Mucosa of gallbladder (tissue), 1 donor: ENCODE measurements around the gene SMC4. TPM values are rescaled to one million over a fixed set of nuclear protein-coding genes. Genes with fewer than 3 reads are reported as not detected.

ENCODE experiments used
- DNase-seq: peaks from one replicate; pipeline ENCODE4 v3.0.0-alpha.2; 2020; ENCODE audit warnings: low spot score
- total RNA-seq: library from RNA; stranded (reverse); gene quantifications from one replicate; pipeline ENCODE4 v1.2.1, GENCODE V29; 2021
- donor health status: DM: no; HTN: no; CAD: no.

SMC4 gene
- total RNA-seq, 1 donor from 2014 or later, result 32.2 TPM

GRCh38 chr3:160475884-160476283 lies 76.4 kb downstream of the SMC4 start:
- no peak for DNase-seq

GRCh38 chr3:160477750-160478149 lies 78.3 kb downstream of the SMC4 start:
- DNase-seq, result no peak

GRCh38 chr3:160478338-160478737 lies 78.9 kb downstream of the SMC4 start:
- DNase-seq, result no peak

GRCh38 chr3:160479376-160479775 lies 79.9 kb downstream of the SMC4 start:
- DNase-seq, result no peak

GRCh38 chr3:160480931-160481330 lies 81.5 kb downstream of the SMC4 start:
- DNase-seq, result no peak

- no peak for DNase-seq
Observed at GRCh38 chr3:160481856-160482255, 82.4 kb downstream of the SMC4 start.

- DNase-seq, result no peak
Observed at GRCh38 chr3:160482796-160483195, 83.3 kb downstream of the SMC4 start.

Other genes with a start within 250 kb of the SMC4 start
- 0.55 TPM for gene C3orf80, start 174.2 kb upstream of the SMC4 start, total RNA-seq
- gene IFT80, start 425 bp upstream of the SMC4 start, total RNA-seq, result 25.8 TPM
- gene TRIM59, start 50.1 kb downstream of the SMC4 start, total RNA-seq, result 5.6 TPM
- gene KPNA4, start 165.9 kb downstream of the SMC4 start, total RNA-seq, result 49.1 TPM